ENCODE data around the gene ATP2A2. TPM values are rescaled to one million over a fixed set of nuclear protein-coding genes. Genes with fewer than 3 reads are reported as not detected.
A peak's percentile ranks its signal among the peaks of the same experiment; 100 is the strongest.

ATP2A2 gene
- total RNA-seq, 2 experiments from 2014 or later, result 116 to 130 TPM

DNA sequence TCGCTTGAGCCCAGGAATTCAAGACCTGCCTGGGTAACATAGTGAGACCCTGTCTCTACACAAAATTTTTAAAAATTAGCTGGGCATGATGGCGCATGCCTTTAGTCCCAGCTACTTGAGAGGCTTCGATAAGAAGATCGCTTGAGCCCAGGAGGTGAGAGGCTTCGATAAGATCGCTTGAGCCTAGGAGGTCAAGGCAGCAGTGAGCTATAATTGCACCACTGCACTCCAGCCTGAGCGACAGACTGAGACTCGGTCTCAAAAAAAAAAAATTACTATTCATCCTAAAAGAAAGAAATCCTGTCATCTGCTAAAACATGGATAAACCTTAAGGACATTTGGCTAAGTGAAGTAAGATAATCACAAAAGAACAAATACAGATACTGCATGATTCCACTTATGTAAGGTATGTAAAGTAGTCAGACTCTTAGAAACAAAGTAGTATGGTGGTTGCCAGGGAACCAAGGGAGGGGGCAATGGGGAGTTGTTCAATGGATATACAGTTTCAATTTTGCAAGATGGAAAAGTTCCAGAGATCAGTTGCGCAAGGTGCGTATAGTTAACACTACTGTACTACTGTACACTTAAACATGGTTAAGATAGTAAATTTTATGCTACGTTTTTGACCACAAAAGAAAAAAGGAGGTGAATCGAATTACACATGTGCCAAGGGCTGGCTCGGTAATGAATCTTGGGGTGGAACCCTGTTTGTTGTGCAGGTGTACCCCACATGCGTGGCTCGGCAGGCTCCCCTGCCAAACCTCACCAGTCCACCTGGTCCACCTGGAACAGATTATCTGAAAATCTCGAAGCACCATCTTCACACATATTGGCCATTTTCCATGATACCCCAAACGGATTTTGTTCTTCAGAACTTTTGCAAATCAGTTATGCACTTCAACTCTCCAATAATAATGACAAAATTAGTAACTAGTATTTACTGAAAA, 18.3 kb upstream of the ATP2A2 start:
- intact Hi-C loops (cut with DNase I, micrococcal nuclease), result no loop called here
- CTCF ChIA-PET, result no interaction called here
- no peaks in the 10 kb centered on the region for H3K36me3 Mint-ChIP-seq (ENCODE audit: low read depth)

GRCh38 chr12:110266381-110266960, 14.6 kb upstream of the ATP2A2 start:
- ChIA-PET POLR2A (no interaction called here), CTCF (interaction anchor here (0.6 kb wide), 1 partner anchor 167 kb away, joined by 4 read pairs; no protein-coding TSS in a partner anchor)
- H3K4me3 Mint-ChIP-seq, result no peak overlapping the region
- H3K4me1 Mint-ChIP-seq, result no peaks in the 10 kb centered on the region
- H3K27ac Mint-ChIP-seq, result no peak overlapping the region
- no peaks in the 10 kb centered on the region for H3K27me3 Mint-ChIP-seq
- intact Hi-C loops (cut with DNase I, micrococcal nuclease), result no loop called here
- ATAC-seq (no peak), DNase-seq (no peak)
- H3K36me3 Mint-ChIP-seq (ENCODE audit: low read depth), result no peaks in the 10 kb centered on the region
- H3K9me3 Mint-ChIP-seq (ENCODE audit: low read depth), result no peaks in the 10 kb centered on the region

More for the DNA sequence above, 18.3 kb upstream of the ATP2A2 start:
- Mint-ChIP-seq H3K4me1 (no peaks in the 10 kb centered on the region), H3K4me3 (no peak overlapping the region), H3K9me3 (ENCODE audit: low read depth) (no peaks in the 10 kb centered on the region), H3K27me3 (no peaks in the 10 kb centered on the region), H3K27ac (no peak overlapping the region)
- DNase-seq (no peak), ATAC-seq (no peak)
- POLR2A ChIA-PET, result no interaction called here

DNA sequence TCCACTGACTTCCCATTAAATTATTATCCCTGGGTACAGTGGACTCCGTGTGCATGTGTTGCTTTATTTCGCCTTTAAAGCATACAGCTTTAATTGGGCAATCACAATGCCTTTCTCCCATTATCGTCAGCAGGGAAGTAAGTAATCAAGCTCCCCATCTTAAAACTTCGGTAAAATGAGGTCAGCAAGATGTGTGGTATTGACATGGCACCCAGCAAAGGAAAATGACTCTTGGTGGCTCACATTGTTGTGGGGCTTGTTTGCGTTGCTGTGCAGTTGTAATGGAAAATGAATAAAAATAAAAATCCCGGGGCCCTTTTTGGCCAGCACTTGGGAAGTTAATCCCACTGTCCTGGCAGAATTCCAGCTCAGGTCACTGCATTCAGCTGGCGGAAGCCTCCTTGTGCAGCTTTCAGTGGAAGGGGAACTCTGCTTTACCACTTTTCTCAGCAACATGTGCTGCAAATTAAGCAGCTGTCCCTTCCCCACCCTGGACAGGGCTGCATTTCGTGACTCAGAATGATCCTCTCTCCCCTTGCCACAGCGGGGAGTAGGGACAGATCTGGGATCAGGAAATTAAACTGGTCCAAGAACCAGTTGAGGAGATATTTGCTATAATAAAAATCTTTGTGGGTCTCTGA, 13.9 kb upstream of the ATP2A2 start:
- ChIA-PET CTCF (interaction anchor here (0.6 to 0.9 kb wide), 2 partner anchors 10 to 167 kb away, joined by 3 to 4 read pairs; no protein-coding TSS in a partner anchor), POLR2A (no interaction called here)
- ATAC-seq (no peak), DNase-seq (no peak)
- Mint-ChIP-seq H3K4me1 (no peaks in the 10 kb centered on the region), H3K4me3 (no peak overlapping the region), H3K36me3 (ENCODE audit: low read depth) (no peaks in the 10 kb centered on the region), H3K27ac (no peak overlapping the region), H3K27me3 (no peaks in the 10 kb centered on the region), H3K9me3 (ENCODE audit: low read depth) (no peaks in the 10 kb centered on the region)
- intact Hi-C loops (cut with DNase I, micrococcal nuclease), result no loop called here

GRCh38 chr12:110269622-110270124, 11.4 kb upstream of the ATP2A2 start:
- H3K9me3 Mint-ChIP-seq (ENCODE audit: low read depth), result no peaks in the 10 kb centered on the region
- H3K36me3 Mint-ChIP-seq (ENCODE audit: low read depth), result no peaks in the 10 kb centered on the region
- H3K27ac Mint-ChIP-seq, result no peak overlapping the region
- no peaks in the 10 kb centered on the region for H3K4me1 Mint-ChIP-seq
- ATAC-seq (no peak), DNase-seq (no peak)
- H3K4me3 Mint-ChIP-seq, result no peak overlapping the region
- intact Hi-C loops (cut with DNase I, micrococcal nuclease), result no loop called here
- ChIA-PET POLR2A (no interaction called here), CTCF (no interaction called here)
- peaks cover 2% of the 10 kb centered on the region for H3K27me3 Mint-ChIP-seq

GRCh38 chr12:110270125-110270962, 10.7 kb upstream of the ATP2A2 start:
- H3K4me1 Mint-ChIP-seq, result no peaks in the 10 kb centered on the region
- DNase-seq (no peak), ATAC-seq (no peak)
- intact Hi-C loops (cut with DNase I, micrococcal nuclease), result no loop called here
- H3K4me3 Mint-ChIP-seq, result no peak overlapping the region
- no peaks in the 10 kb centered on the region for H3K9me3 Mint-ChIP-seq (ENCODE audit: low read depth)
- peaks cover 2% of the 10 kb centered on the region for H3K27me3 Mint-ChIP-seq
- H3K36me3 Mint-ChIP-seq (ENCODE audit: low read depth), result no peaks in the 10 kb centered on the region
- ChIA-PET POLR2A (no interaction called here), CTCF (no interaction called here)
- no peak overlapping the region for H3K27ac Mint-ChIP-seq

DNA sequence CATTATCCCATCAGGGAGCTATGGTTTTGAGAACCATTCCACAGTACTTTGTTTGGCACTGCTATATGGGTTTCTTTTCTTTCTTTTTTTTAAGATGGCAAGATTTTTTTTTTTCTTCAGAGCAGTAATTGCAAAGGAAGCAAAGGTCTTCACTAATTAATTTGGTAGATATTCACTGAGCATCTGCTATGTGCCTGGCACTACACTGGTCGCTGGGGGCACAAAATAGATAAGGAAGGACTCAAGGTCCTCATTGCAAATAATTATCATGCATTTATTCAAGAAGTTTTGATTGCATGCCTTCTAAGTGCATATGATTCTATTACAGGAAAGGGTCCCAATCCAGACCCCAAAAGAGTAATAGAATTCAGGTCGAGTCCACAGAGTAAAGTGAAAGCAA, 10.0 kb upstream of the ATP2A2 start:
- Mint-ChIP-seq H3K9me3 (ENCODE audit: low read depth) (no peaks in the 10 kb centered on the region), H3K27me3 (peaks cover 2% of the 10 kb centered on the region), H3K36me3 (ENCODE audit: low read depth) (no peaks in the 10 kb centered on the region), H3K27ac (no peak overlapping the region), H3K4me1 (no peaks in the 10 kb centered on the region), H3K4me3 (no peak overlapping the region)
- ChIA-PET CTCF (no interaction called here), POLR2A (no interaction called here)
- DNase-seq (no peak), ATAC-seq (no peak)
- intact Hi-C loops (cut with DNase I, micrococcal nuclease), result no loop called here

DNA sequence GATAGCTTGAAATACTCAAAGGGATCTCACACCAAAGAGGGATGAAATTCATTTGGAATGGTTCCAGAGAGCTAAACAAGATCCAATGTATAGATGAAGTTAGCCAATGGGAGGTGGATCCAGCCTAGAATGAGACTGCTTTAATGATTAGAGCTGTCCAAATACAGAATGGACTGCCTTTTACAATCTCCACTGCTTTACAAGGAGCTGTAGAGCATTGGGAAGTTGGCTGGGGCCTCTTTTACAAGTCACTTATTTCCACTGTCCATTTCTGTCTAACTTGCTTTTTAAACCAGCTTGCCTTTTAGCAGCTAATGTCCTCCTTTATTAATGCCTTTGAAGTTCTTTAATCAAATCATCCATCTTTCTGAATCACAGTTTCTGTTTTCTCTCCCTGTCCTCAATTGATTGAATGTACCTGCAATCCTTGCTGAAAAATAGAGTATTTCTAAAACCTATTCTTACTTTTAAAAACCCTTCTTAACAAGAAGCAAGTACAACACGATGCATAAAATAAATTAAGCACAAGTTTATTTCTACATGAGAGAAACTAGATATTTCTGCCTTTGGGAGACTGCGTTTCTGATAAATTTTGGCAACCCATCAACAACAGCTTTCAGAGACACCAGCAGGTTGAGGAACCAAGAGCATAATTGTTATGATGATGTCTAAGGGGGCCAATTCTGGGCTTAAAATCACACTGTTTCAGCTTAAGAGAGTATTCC, 3.4 kb upstream of the ATP2A2 start:
- ChIA-PET CTCF (interaction anchor here (0.6 to 0.8 kb wide), 3 partner anchors 10 to 228 kb away, joined by 3 to 4 read pairs (median 3); no protein-coding TSS in a partner anchor), POLR2A (interaction anchor here (0.5 kb wide), 1 partner anchor 9 kb away, joined by 5 read pairs; no protein-coding TSS in a partner anchor)
- peaks cover 7% of the 10 kb centered on the region for H3K4me1 Mint-ChIP-seq
- DNase-seq (no peak), ATAC-seq (no peak)
- no peaks in the 10 kb centered on the region for H3K9me3 Mint-ChIP-seq (ENCODE audit: low read depth)
- peaks cover 5% of the 10 kb centered on the region for H3K27me3 Mint-ChIP-seq
- no peak overlapping the region for H3K27ac Mint-ChIP-seq
- H3K36me3 Mint-ChIP-seq (ENCODE audit: low read depth), result peaks cover 7% of the 10 kb centered on the region
- H3K4me3 Mint-ChIP-seq, result no peak overlapping the region
- intact Hi-C loops (cut with DNase I, micrococcal nuclease), result no loop called here

GRCh38 chr12:110278255-110278536, 2.9 kb upstream of the ATP2A2 start:
- Mint-ChIP-seq H3K4me3 (no peak overlapping the region), H3K36me3 (ENCODE audit: low read depth) (peaks cover 12% of the 10 kb centered on the region), H3K27me3 (peaks cover 4% of the 10 kb centered on the region), H3K27ac (no peak overlapping the region), H3K4me1 (peaks cover 12% of the 10 kb centered on the region), H3K9me3 (ENCODE audit: low read depth) (no peaks in the 10 kb centered on the region)
- intact Hi-C loops (cut with DNase I, micrococcal nuclease), result no loop called here
- POLR2A ChIA-PET, result interaction anchor here (0.5 kb wide), 1 partner anchor 8 kb away, joined by 5 read pairs; no protein-coding TSS in a partner anchor
- ATAC-seq, result no peak
- CTCF ChIA-PET, result interaction anchor here (0.8 kb wide), 1 partner anchor 153 kb away, joined by 4 read pairs; no protein-coding TSS in a partner anchor
- no peak for DNase-seq

DNA sequence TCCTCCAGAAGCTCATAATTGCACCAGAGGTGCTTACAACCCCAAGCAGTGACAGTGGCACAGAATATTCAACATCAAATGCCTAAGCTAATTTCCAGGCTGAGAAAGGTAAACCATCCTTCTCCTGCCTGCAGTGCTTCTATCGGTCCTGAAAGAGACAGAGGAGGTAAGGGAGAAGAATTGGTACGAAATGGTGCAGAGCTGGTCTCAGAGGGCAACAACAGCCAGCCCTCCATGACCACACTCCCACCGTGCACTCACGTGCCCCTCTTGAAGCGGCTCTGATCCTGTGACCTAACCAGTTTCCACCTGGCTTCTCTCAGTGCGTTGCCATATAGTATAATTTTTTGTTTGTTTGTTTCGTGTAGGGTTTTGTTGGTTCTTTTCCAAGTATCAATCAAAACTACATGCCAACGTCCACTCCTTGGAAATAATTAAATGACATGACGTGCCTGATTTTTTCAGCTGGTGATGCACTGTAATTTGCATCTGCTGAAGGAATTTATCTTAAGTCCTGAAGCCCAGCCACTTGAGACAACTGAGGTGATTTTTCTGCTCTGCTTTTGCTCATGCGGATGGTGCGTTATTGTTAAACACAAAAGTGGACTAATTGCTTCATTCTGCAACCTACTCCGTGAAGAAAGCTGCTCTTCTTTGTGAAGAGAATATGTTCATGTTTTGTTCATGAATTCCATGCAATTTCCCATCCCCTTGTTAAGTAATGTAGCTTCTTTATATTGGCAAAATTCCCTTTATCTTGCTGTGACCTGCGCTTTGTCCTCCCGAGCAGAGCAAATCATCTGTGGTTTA, 1.3 kb upstream of the ATP2A2 start:
- ATAC-seq (no peak), DNase-seq (no peak)
- POLR2A ChIA-PET, result interaction anchor here (0.6 to 1.9 kb wide), 3 partner anchors 9 to 178 kb away, joined by 5 to 12 read pairs (median 8); no protein-coding TSS in a partner anchor
- Mint-ChIP-seq H3K4me1 (peaks cover 28% of the 10 kb centered on the region), H3K9me3 (ENCODE audit: low read depth) (no peaks in the 10 kb centered on the region), H3K36me3 (ENCODE audit: low read depth) (peaks cover 28% of the 10 kb centered on the region), H3K27me3 (peaks cover 3% of the 10 kb centered on the region), H3K27ac (peak overlapping the region; percentile 39), H3K4me3 (peak overlapping the region; percentile 85)
- intact Hi-C loops (cut with DNase I, micrococcal nuclease), result loop anchor here (1.0 to 10.0 kb wide), 14 partner anchors 35 to 1547 kb away; partner anchors contain the start of genes ANKRD13A (in 1 of the 2), ATXN2 (in 1 of the 2), C12orf76 (in 1 of the 2) and CORO1C (in 1 of the 2)
- CTCF ChIA-PET, result interaction anchor here (0.6 to 1.4 kb wide), 8 partner anchors 26 to 178 kb away, joined by 3 to 6 read pairs (median 3); partner anchors contain the start of gene IFT81
